ENCODE measurements around the gene DHRS3. TPM values are rescaled to one million over a fixed set of nuclear protein-coding genes. Genes with fewer than 3 reads are reported as not detected.
"Not testable (repeated sequence)": the region's sequence is repeated elsewhere in the genome, so short reads cannot be mapped to it uniquely, and the experiment has no call there.

The DHRS3 gene
- total RNA-seq, 2 donors from 2014 or later: 9.2 to 9.8 TPM

- H3K4me1 ChIP-seq (ENCODE audit: control insufficient read depth, insufficient read depth, low read length): no peaks in the 10 kb centered on the region
- H3K9me3 Mint-ChIP-seq: peaks cover 31% of the 10 kb centered on the region
- no peak for DNase-seq
- TF ChIP-seq CTCF (conservative IDR thresholded peaks at IDR 0.05): no peak
- 82 to 93% methylated on average over 9 of the region's 9 CpGs for WGBS, 2 experiments (ENCODE audit: insufficient coverage in 1 of 2, insufficient read length in 1 of 2)
- no peaks in the 10 kb centered on the region for H3K27me3 Mint-ChIP-seq (ENCODE audit: insufficient read depth)
- H3K4me1 Mint-ChIP-seq: no peaks in the 10 kb centered on the region
- no peak overlapping the region for H3K27ac Mint-ChIP-seq
- H3K9me3 ChIP-seq (ENCODE audit: control insufficient read depth, low read length): peaks cover 12% of the 10 kb centered on the region
- H3K4me3 ChIP-seq (ENCODE audit: low read length): no peak overlapping the region
- no peaks in the 10 kb centered on the region for H3K27me3 ChIP-seq (ENCODE audit: control insufficient read depth, insufficient read depth, low read length, poor library complexity, severe bottlenecking)
- H3K9ac ChIP-seq (ENCODE audit: extremely low read depth, low read length, poor library complexity, severe bottlenecking): no peak overlapping the region
- no peaks in the 10 kb centered on the region for H3K36me3 ChIP-seq (ENCODE audit: control insufficient read depth, insufficient read depth, low read length)
- H3K27ac ChIP-seq (ENCODE audit: low read depth, low read length): no peak overlapping the region
- no peak overlapping the region for H3K4me3 Mint-ChIP-seq
- peaks cover 6% of the 10 kb centered on the region for H3K36me3 Mint-ChIP-seq (ENCODE audit: low read depth)
Measured at GRCh38 chr1:12566484-12567287, 51.3 kb downstream of the DHRS3 start.

GRCh38 chr1:12565966-12566352, 52.1 kb downstream of the DHRS3 start:
- Histone ChIP-seq H3K4me1 (ENCODE audit: control insufficient read depth, insufficient read depth, low read length) (no peaks in the 10 kb centered on the region), H3K27me3 (ENCODE audit: control insufficient read depth, insufficient read depth, low read length, poor library complexity, severe bottlenecking) (no peaks in the 10 kb centered on the region), H3K9ac (ENCODE audit: extremely low read depth, low read length, poor library complexity, severe bottlenecking) (no peak overlapping the region), H3K9me3 (ENCODE audit: control insufficient read depth, low read length) (peaks cover 12% of the 10 kb centered on the region), H3K27ac (ENCODE audit: low read depth, low read length) (no peak overlapping the region), H3K36me3 (ENCODE audit: control insufficient read depth, insufficient read depth, low read length) (no peaks in the 10 kb centered on the region), H3K4me3 (ENCODE audit: low read length) (no peak overlapping the region)
- WGBS, 2 experiments (ENCODE audit: insufficient coverage in 1 of 2, insufficient read length in 1 of 2): 74 to 75% methylated on average over 7 of the region's 7 CpGs
- no peaks in the 10 kb centered on the region for H3K27me3 Mint-ChIP-seq (ENCODE audit: insufficient read depth)
- DNase-seq: no peak
- TF ChIP-seq CTCF (conservative IDR thresholded peaks at IDR 0.05): no peak
- no peaks in the 10 kb centered on the region for H3K4me1 Mint-ChIP-seq
- no peak overlapping the region for H3K27ac Mint-ChIP-seq
- no peak overlapping the region for H3K4me3 Mint-ChIP-seq
- H3K9me3 Mint-ChIP-seq: peaks cover 31% of the 10 kb centered on the region
- H3K36me3 Mint-ChIP-seq (ENCODE audit: low read depth): peaks cover 4% of the 10 kb centered on the region

GRCh38 chr1:12565094-12565965, 52.7 kb downstream of the DHRS3 start:
- H3K27me3 Mint-ChIP-seq (ENCODE audit: insufficient read depth): no peaks in the 10 kb centered on the region
- no peak overlapping the region for H3K27ac Mint-ChIP-seq
- 87 to 89% methylated on average over 9 to 10 of the region's 10 CpGs for WGBS, 2 experiments (ENCODE audit: insufficient coverage in 1 of 2, insufficient read length in 1 of 2)
- Histone ChIP-seq H3K27me3 (ENCODE audit: control insufficient read depth, insufficient read depth, low read length, poor library complexity, severe bottlenecking) (no peaks in the 10 kb centered on the region), H3K4me1 (ENCODE audit: control insufficient read depth, insufficient read depth, low read length) (no peaks in the 10 kb centered on the region), H3K36me3 (ENCODE audit: control insufficient read depth, insufficient read depth, low read length) (no peaks in the 10 kb centered on the region), H3K27ac (ENCODE audit: low read depth, low read length) (no peak overlapping the region), H3K4me3 (ENCODE audit: low read length) (no peak overlapping the region), H3K9me3 (ENCODE audit: control insufficient read depth, low read length) (peaks cover 12% of the 10 kb centered on the region), H3K9ac (ENCODE audit: extremely low read depth, low read length, poor library complexity, severe bottlenecking) (no peak overlapping the region)
- H3K9me3 Mint-ChIP-seq: peaks cover 33% of the 10 kb centered on the region
- DNase-seq: no peak
- H3K4me1 Mint-ChIP-seq: no peaks in the 10 kb centered on the region
- peaks cover 4% of the 10 kb centered on the region for H3K36me3 Mint-ChIP-seq (ENCODE audit: low read depth)
- H3K4me3 Mint-ChIP-seq: no peak overlapping the region
- no peak for TF ChIP-seq CTCF (conservative IDR thresholded peaks at IDR 0.05)

- WGBS, 2 experiments (ENCODE audit: insufficient coverage in 1 of 2, insufficient read length in 1 of 2): 92% methylated on average over 3 of the region's 3 CpGs; no CpG with 5 or more reads in 1 of the 2 experiments
- H3K36me3 Mint-ChIP-seq (ENCODE audit: low read depth); H3K4me3 ChIP-seq (ENCODE audit: low read length); H3K4me3 Mint-ChIP-seq; DNase-seq; H3K27me3 Mint-ChIP-seq (ENCODE audit: insufficient read depth); H3K9ac ChIP-seq (ENCODE audit: extremely low read depth, low read length, poor library complexity, severe bottlenecking); H3K4me1 ChIP-seq (ENCODE audit: control insufficient read depth, insufficient read depth, low read length); H3K36me3 ChIP-seq (ENCODE audit: control insufficient read depth, insufficient read depth, low read length); H3K27ac Mint-ChIP-seq; H3K27ac ChIP-seq (ENCODE audit: low read depth, low read length); H3K4me1 Mint-ChIP-seq; H3K27me3 ChIP-seq (ENCODE audit: control insufficient read depth, insufficient read depth, low read length, poor library complexity, severe bottlenecking): not testable (repeated sequence)
- peaks cover 12% of the 10 kb centered on the region for H3K9me3 ChIP-seq (ENCODE audit: control insufficient read depth, low read length)
- H3K9me3 Mint-ChIP-seq: peaks cover 33% of the 10 kb centered on the region
Measured at GRCh38 chr1:12564251-12564650, 53.8 kb downstream of the DHRS3 start.

Measured in endodermal cell (in vitro differentiated cells).